K562 (cell line): ENCODE results near the gene MYOM1. TPM values are rescaled to one million over a fixed set of nuclear protein-coding genes. Genes with fewer than 3 reads are reported as not detected.

Experiments used
- C11orf30 ChIP-seq: fragments of 450-650 bp; IDR thresholded peaks from 2 replicates; pipeline ENCODE4 v1.6.1; 2016; ENCODE audit warnings: low read depth, mild to moderate bottlenecking
- ESRRB ChIP-seq: fragments of 250-450 bp; sonication (Bioruptor Pico); IDR thresholded peaks from 2 replicates; pipeline ENCODE4 v1.5.0; 2020; ENCODE audit warnings: mild to moderate bottlenecking, moderate library complexity, borderline replicate concordance
- IRF2 ChIP-seq: sonication (generic); formaldehyde crosslinking; IDR thresholded peaks from 2 replicates; pipeline ENCODE4 v1.8.1; 2022; ENCODE audit warnings: mild to moderate bottlenecking, missing genetic modification reagents
- MYBL2 ChIP-seq, 2 experiments: fragments of 450-650 bp in 1 of 2; sonication (generic) in 1 of 2; formaldehyde crosslinking in 1 of 2; IDR thresholded peaks; 2 replicates each; pipeline versions ENCODE4 v1.6.1 to v1.8.1; 2017 to 2022; ENCODE audit warnings: borderline replicate concordance in 1 of 2, inconsistent platforms in 1 of 2, low read depth in 1 of 2, mild to moderate bottlenecking in 1 of 2, missing genetic modification reagents in 1 of 2, moderate library complexity in 1 of 2
- NRF1 ChIP-seq, 2 experiments: fragments of 450-650 bp; IDR thresholded peaks in 1 of 2; conservative IDR thresholded peaks in 1 of 2; 2 replicates each; pipeline ENCODE4 v1.6.1; 2014; ENCODE audit warnings: mild to moderate bottlenecking in 2 of 2
- polyA plus RNA-seq, 8 experiments: library from polyadenylated mRNA; depleted of rRNA in 4 of 8; stranded (reverse) in 5 of 8; unstranded in 3 of 8; fragments of >200 nt; fragmentation: Nextera tagmentation in 2 of 8; fragmentation: Illumina TruSeq in 1 of 8; extraction: Ambion mirVana in 2 of 8; extraction: Trizol in 1 of 8; gene quantifications; 2 replicates each; pipeline versions ENCODE4 v1.2.1 to v1.2.3, GENCODE V29; 2011 to 2014; ENCODE audit warnings: inconsistent platforms in 1 of 8, missing spikeins in 1 of 8
- total RNA-seq, 7 experiments: library from RNA; depleted of rRNA in 6 of 7; stranded (reverse); fragments of >200 nt in 6 of 7; fragmentation: Illumina TruSeq in 2 of 7; extraction: Trizol in 2 of 7; gene quantifications; 2 replicates each; pipeline versions ENCODE4 v1.2.1 to v1.2.3, GENCODE V29; 2011 to 2021; ENCODE audit warnings: low replicate concordance in 1 of 7
- TF ChIP-seq, protein P1 (sequence below): sonication (generic); formaldehyde crosslinking; IDR thresholded peaks from 2 replicates; pipeline ENCODE4 v1.8.0; 2023; ENCODE audit warnings: mild to moderate bottlenecking, missing genetic modification reagents
- TF ChIP-seq, protein P2 (sequence below): sonication (generic); formaldehyde crosslinking; IDR thresholded peaks from 2 replicates; pipeline ENCODE4 v1.8.1; 2022; ENCODE audit warnings: missing genetic modification reagents

The MYOM1 gene
- total and polyA plus RNA-seq, 9 of the 15 experiments (the other 6 are each of a cell fraction or from before 2014, with no cell fraction given) = 0.01 to 0.62 (median 0.25) TPM

DNA sequence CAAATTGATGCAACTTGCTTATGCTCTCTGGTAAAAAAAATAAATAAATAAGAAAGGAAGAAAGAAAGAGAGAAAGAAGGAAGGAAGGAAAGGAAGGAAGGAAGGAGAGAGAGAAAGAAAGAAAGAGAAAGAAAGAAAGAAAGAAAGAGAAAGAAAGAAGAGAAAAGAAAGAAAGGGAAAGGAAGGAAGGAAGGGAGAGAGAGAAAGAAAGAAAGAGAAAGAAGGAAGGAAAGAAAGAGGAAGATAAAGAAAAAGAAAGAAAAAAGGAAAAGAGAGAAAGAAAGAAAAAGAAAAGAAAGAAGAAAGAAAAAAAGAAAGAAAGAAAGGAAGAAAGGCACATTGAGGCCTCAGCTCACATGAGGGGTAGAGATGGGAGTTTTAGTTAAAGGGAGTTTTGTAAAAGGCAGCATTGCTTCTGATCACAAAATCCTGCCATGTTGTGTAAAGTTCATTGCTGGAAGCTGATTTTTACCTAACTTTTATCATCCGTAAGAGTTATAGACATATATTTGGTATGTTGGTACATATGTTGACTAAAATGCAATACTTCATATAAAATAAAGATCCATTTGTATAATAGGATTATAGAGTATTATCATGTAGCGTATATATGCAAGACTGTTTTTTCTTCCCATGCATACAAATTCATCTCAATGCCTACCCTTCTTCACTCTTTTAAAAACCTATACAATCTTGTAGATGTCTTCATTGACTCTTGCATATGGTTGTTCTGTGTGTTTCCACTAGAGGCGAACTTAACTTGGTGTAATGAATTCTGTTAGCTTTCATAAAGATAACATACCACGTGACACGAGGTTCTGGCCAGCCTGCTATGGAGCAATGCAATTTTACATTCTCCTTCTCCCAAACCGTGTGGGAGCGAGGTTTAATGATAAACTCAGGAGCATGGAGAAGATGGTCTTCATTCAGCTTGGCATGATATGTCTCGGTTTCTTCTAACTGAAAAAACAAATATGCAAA is 32.8 kb downstream of the MYOM1 start (continued):
- TF ChIP-seq IRF2 (CRISPR knock-in tag) (no peak), C11orf30 (no peak), NRF1 (conservative IDR thresholded peaks at IDR 0.05 in 1 of 2, IDR thresholded peaks at IDR 0.05 in 1 of 2) (no peak), ESRRB (CRISPR knock-in tag) (no peak), MYBL2 (IDR thresholded peaks at IDR 0.05; ENCODE audit: low read depth) (peak; percentile 35; the same call in 1 of the 2 replicates), MYBL2 (CRISPR knock-in tag; IDR thresholded peaks at IDR 0.05; ENCODE audit: borderline replicate concordance) (no peak)
- TF ChIP-seq, protein P1, sequence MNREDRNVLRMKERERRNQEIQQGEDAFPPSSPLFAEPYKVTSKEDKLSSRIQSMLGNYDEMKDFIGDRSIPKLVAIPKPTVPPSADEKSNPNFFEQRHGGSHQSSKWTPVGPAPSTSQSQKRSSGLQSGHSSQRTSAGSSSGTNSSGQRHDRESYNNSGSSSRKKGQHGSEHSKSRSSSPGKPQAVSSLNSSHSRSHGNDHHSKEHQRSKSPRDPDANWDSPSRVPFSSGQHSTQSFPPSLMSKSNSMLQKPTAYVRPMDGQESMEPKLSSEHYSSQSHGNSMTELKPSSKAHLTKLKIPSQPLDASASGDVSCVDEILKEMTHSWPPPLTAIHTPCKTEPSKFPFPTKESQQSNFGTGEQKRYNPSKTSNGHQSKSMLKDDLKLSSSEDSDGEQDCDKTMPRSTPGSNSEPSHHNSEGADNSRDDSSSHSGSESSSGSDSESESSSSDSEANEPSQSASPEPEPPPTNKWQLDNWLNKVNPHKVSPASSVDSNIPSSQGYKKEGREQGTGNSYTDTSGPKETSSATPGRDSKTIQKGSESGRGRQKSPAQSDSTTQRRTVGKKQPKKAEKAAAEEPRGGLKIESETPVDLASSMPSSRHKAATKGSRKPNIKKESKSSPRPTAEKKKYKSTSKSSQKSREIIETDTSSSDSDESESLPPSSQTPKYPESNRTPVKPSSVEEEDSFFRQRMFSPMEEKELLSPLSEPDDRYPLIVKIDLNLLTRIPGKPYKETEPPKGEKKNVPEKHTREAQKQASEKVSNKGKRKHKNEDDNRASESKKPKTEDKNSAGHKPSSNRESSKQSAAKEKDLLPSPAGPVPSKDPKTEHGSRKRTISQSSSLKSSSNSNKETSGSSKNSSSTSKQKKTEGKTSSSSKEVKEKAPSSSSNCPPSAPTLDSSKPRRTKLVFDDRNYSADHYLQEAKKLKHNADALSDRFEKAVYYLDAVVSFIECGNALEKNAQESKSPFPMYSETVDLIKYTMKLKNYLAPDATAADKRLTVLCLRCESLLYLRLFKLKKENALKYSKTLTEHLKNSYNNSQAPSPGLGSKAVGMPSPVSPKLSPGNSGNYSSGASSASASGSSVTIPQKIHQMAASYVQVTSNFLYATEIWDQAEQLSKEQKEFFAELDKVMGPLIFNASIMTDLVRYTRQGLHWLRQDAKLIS (CRISPR knock-in tag) = no peak
- TF ChIP-seq, protein P2, sequence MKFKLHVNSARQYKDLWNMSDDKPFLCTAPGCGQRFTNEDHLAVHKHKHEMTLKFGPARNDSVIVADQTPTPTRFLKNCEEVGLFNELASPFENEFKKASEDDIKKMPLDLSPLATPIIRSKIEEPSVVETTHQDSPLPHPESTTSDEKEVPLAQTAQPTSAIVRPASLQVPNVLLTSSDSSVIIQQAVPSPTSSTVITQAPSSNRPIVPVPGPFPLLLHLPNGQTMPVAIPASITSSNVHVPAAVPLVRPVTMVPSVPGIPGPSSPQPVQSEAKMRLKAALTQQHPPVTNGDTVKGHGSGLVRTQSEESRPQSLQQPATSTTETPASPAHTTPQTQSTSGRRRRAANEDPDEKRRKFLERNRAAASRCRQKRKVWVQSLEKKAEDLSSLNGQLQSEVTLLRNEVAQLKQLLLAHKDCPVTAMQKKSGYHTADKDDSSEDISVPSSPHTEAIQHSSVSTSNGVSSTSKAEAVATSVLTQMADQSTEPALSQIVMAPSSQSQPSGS (CRISPR knock-in tag) = no peak
